Spleen (tissue), 7 donors: ENCODE results near the gene PTH1R.

ENCODE experiments used
- CTCF ChIP-seq, 11 experiments: fragments of 200-600 bp in 7 of 11; fragments of 450-650 bp in 4 of 11; sonication (generic) in 4 of 11; IDR thresholded peaks in 8 of 11; conservative IDR thresholded peaks in 3 of 11; 1 replicate in 7 of 11; 2 replicates in 4 of 11; pipeline versions ENCODE4 v1.4.0 to v1.8.0; 2016 to 2021; ENCODE audit warnings: antibody characterized with exemption in 11 of 11, inconsistent platforms in 4 of 11, mild to moderate bottlenecking in 1 of 11
- POLR2A ChIP-seq, 3 donors: fragments of 450-650 bp; IDR thresholded peaks; one replicate each; pipeline ENCODE4 v1.5.1; 2017; ENCODE audit warnings: antibody characterized with exemption in 3 of 3, mild to moderate bottlenecking in 1 of 3
- donor health status: DM: no; HTN: no; CAD: no; lungs with moderate emphysema.
- donor health status: DM: no; HTN: no; CAD: no.
- donor health status: DM: no; HTN: no; CAD: no.

DNA sequence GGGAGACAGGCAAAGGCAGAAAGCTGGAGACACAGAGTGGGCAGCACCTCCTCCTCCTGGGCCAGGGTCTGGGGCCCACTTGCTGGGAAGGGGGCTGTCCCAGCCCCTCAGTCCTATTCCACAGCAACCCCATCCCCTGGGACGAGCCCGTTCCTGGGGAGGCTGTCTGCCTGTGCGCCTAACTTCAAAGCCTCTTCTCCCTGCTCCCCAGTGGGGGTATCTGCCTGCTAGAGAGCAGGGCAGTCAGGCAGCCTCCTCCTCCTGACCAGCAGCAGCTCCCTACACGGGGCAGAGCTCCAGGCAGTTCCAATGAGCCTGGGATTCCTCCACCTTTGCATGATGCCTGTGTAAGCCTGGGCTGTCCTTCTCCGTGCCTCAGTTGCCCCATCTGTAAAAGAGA is 6.9 kb downstream of the PTH1R start:
- TF ChIP-seq CTCF (IDR thresholded peaks at IDR 0.05 in 8 of 11, conservative IDR thresholded peaks at IDR 0.05 in 3 of 11) (no peak), POLR2A (IDR thresholded peaks at IDR 0.05) (no peak)
